Parathyroid adenoma (tissue), 2 donors: Measurements from ENCODE around the gene STARD10.
"Not testable (repeated sequence)": the region's sequence is repeated elsewhere in the genome, so short reads cannot be mapped to it uniquely, and the experiment has no call there.

Experiments
- H2AFZ ChIP-seq: fragments of 300-600 bp; sonication (generic); one replicate; pipeline ENCODE4 v1.7.0; 2017; ENCODE audit warnings: antibody characterized with exemption, mild to moderate bottlenecking
- H3K27ac ChIP-seq: fragments of 300-600 bp; sonication (generic); one replicate; pipeline ENCODE4 v1.7.0; 2017
- H3K27me3 ChIP-seq: fragments of 300-600 bp; sonication (generic); one replicate; pipeline ENCODE4 v1.7.0; 2017; ENCODE audit warnings: low read length; ENCODE audit not compliant: control insufficient read depth, insufficient read depth
- H3K36me3 ChIP-seq: fragments of 300-600 bp; sonication (generic); one replicate; pipeline ENCODE4 v1.7.0; 2017; ENCODE audit warnings: low read length; ENCODE audit not compliant: control insufficient read depth, insufficient read depth
- H3K4me1 ChIP-seq: fragments of 300-600 bp; sonication (generic); one replicate; pipeline ENCODE4 v1.7.0; 2017; ENCODE audit warnings: control low read depth
- H3K4me2 ChIP-seq: fragments of 300-600 bp; sonication (generic); one replicate; pipeline ENCODE4 v1.7.0; 2017; ENCODE audit warnings: low read length
- H3K4me3 ChIP-seq: fragments of 300-600 bp; sonication (generic); one replicate; pipeline ENCODE4 v1.7.0; 2017; ENCODE audit warnings: low read depth, low read length
- H3K79me2 ChIP-seq: fragments of 300-600 bp; sonication (generic); one replicate; pipeline ENCODE4 v1.7.0; 2017; ENCODE audit warnings: control low read depth
- H3K9ac ChIP-seq: fragments of 300-600 bp; sonication (generic); one replicate; pipeline ENCODE4 v1.7.0; 2017; ENCODE audit warnings: mild to moderate bottlenecking
- H3K9me3 ChIP-seq: fragments of 300-600 bp; sonication (generic); one replicate; pipeline ENCODE4 v1.7.0; 2017; ENCODE audit warnings: low read length; ENCODE audit not compliant: control insufficient read depth
- CTCF ChIP-seq: fragments of 300-600 bp; sonication (generic); IDR thresholded peaks from one replicate; pipeline ENCODE4 v1.7.0; 2017; ENCODE audit warnings: antibody characterized with exemption, mild to moderate bottlenecking
- donor health status: primary hyperparathyroidism.

Gene STARD10

GRCh38 chr11:72808331-72808798 is 14.5 kb upstream of the STARD10 start:
- Histone ChIP-seq H3K36me3 (no peaks in the 10 kb centered on the region), H3K4me1 (peaks cover 6% of the 10 kb centered on the region), H3K79me2 (no peaks in the 10 kb centered on the region), H3K4me3 (no peak overlapping the region), H3K9me3 (no peaks in the 10 kb centered on the region), H3K27ac (no peak overlapping the region), H3K9ac (no peak overlapping the region), H2AFZ (no peak overlapping the region), H3K27me3 (no peaks in the 10 kb centered on the region), H3K4me2 (no peak overlapping the region)
- no peak for TF ChIP-seq CTCF

- Histone ChIP-seq H2AFZ (no peak overlapping the region), H3K36me3 (no peaks in the 10 kb centered on the region), H3K4me3 (no peak overlapping the region), H3K9ac (no peak overlapping the region), H3K27ac (no peak overlapping the region), H3K4me1 (peaks cover 3% of the 10 kb centered on the region), H3K79me2 (no peaks in the 10 kb centered on the region), H3K4me2 (no peak overlapping the region), H3K27me3 (no peaks in the 10 kb centered on the region), H3K9me3 (no peaks in the 10 kb centered on the region)
- TF ChIP-seq CTCF: no peak
These were observed 13.9 kb upstream of the STARD10 start for GRCh38 chr11:72807792-72808191.

DNA sequence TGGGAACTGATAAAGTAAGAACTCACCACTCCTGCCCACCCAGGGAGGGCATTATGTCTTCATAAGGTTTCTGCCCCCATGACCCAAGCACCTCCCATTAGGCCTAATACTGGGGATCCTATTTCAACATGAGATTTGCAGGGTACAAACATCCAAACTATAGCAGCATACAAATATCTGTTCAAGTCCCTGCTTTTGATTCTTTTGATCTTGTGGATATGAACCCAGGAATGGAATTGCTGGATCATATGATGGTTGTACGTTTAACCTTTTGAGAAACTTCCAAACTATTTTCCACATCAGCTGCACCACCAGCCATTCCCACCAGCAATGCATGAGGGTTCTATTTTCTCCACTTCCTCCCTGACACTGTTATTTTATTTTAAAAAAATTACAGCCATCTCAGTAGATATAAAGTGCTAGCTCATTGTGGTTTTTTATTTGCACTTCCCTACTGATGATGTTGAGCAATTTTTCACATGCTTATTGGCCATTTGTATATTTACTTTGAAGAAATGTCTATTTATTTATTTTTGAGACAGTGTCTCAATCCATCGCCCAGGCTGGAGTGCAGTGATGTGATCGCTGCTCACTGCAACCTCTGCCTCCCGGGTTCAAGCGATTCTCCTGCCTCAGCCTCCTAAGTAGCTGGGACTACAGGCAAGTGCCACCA is 13.3 kb upstream of the STARD10 start:
- Histone ChIP-seq H3K4me2 (no peak overlapping the region), H2AFZ (no peak overlapping the region), H3K4me1 (no peaks in the 10 kb centered on the region), H3K9me3 (no peaks in the 10 kb centered on the region), H3K9ac (no peak overlapping the region), H3K36me3 (no peaks in the 10 kb centered on the region), H3K27me3 (no peaks in the 10 kb centered on the region), H3K79me2 (no peaks in the 10 kb centered on the region), H3K4me3 (no peak overlapping the region), H3K27ac (no peak overlapping the region)
- TF ChIP-seq CTCF: no peak

GRCh38 chr11:72806378-72806777 is 12.5 kb upstream of the STARD10 start:
- not testable (repeated sequence) for H3K4me2 ChIP-seq, H3K4me1 ChIP-seq, H3K27me3 ChIP-seq, H2AFZ ChIP-seq, H3K79me2 ChIP-seq, H3K9me3 ChIP-seq, H3K4me3 ChIP-seq, H3K27ac ChIP-seq, H3K9ac ChIP-seq, H3K36me3 ChIP-seq

- no peak for TF ChIP-seq CTCF
- no peaks in the 10 kb centered on the region for H3K79me2 ChIP-seq
- H3K27ac ChIP-seq: no peak overlapping the region
- H2AFZ ChIP-seq: no peak overlapping the region
- no peaks in the 10 kb centered on the region for H3K27me3 ChIP-seq
- no peaks in the 10 kb centered on the region for H3K36me3 ChIP-seq
- no peaks in the 10 kb centered on the region for H3K9me3 ChIP-seq
- no peak overlapping the region for H3K4me3 ChIP-seq
- H3K4me2 ChIP-seq: no peak overlapping the region
- H3K4me1 ChIP-seq: no peaks in the 10 kb centered on the region
- H3K9ac ChIP-seq: no peak overlapping the region
These were observed 11.4 kb upstream of the STARD10 start for GRCh38 chr11:72805216-72805615.
